Thyroid gland (tissue), 4 donors: ENCODE results near the gene IL6R.

Experiments used
- POLR2A ChIP-seq, 2 donors: fragments of 450-650 bp; IDR thresholded peaks; one replicate each; pipeline ENCODE4 v1.6.1; 2017; ENCODE audit warnings: antibody characterized with exemption in 2 of 2, mild to moderate bottlenecking in 2 of 2, moderate library complexity in 1 of 2
- TF ChIP-seq, protein P1 (sequence below), 6 experiments: fragments of 200-600 bp in 3 of 6; fragments of 450-650 bp in 3 of 6; sonication (generic) in 3 of 6; IDR thresholded peaks; one replicate each; pipeline ENCODE4 v1.5.1; 2016 to 2019; ENCODE audit warnings: antibody characterized with exemption in 6 of 6, mild to moderate bottlenecking in 2 of 6, inconsistent platforms in 1 of 6, moderate library complexity in 1 of 6

DNA sequence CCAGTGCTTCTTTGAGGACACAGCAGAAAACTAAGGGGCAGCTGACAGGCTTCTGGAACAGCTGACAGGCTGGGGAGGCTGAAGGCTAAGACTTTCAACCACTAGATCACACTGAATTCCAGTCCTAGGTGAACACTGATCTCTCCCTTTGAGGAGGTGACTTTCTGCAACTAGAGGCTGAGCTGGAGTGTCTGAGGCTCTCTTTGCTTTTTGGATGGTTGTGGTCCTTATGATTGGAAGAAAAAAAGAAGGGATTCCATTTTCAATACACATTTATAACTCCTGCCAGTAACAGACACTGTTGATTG lies 1.4 kb downstream of the IL6R start:
- TF ChIP-seq, protein P1, sequence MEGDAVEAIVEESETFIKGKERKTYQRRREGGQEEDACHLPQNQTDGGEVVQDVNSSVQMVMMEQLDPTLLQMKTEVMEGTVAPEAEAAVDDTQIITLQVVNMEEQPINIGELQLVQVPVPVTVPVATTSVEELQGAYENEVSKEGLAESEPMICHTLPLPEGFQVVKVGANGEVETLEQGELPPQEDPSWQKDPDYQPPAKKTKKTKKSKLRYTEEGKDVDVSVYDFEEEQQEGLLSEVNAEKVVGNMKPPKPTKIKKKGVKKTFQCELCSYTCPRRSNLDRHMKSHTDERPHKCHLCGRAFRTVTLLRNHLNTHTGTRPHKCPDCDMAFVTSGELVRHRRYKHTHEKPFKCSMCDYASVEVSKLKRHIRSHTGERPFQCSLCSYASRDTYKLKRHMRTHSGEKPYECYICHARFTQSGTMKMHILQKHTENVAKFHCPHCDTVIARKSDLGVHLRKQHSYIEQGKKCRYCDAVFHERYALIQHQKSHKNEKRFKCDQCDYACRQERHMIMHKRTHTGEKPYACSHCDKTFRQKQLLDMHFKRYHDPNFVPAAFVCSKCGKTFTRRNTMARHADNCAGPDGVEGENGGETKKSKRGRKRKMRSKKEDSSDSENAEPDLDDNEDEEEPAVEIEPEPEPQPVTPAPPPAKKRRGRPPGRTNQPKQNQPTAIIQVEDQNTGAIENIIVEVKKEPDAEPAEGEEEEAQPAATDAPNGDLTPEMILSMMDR (IDR thresholded peaks at IDR 0.05), result no peak
- no peak for TF ChIP-seq POLR2A (IDR thresholded peaks at IDR 0.05)
